Activated CD8-positive, alpha-beta memory T cell treated with anti-CD3 and anti-CD28 coated beads, Interleukin-2, amount 50 U/mL, for 1 hour (primary cell): ENCODE measurements around the gene ADRA1B.

Source experiments
- DNase-seq: peaks from one replicate; pipeline ENCODE4 v3.0.0-alpha.2; 2020; ENCODE audit errors: extremely low read depth

ADRA1B gene

GRCh38 chr5:159928122-159928909, 12.0 kb downstream of the ADRA1B start:
- DNase-seq, result no peak

GRCh38 chr5:159929176-159929575, 12.9 kb downstream of the ADRA1B start:
- no peak for DNase-seq

DNA sequence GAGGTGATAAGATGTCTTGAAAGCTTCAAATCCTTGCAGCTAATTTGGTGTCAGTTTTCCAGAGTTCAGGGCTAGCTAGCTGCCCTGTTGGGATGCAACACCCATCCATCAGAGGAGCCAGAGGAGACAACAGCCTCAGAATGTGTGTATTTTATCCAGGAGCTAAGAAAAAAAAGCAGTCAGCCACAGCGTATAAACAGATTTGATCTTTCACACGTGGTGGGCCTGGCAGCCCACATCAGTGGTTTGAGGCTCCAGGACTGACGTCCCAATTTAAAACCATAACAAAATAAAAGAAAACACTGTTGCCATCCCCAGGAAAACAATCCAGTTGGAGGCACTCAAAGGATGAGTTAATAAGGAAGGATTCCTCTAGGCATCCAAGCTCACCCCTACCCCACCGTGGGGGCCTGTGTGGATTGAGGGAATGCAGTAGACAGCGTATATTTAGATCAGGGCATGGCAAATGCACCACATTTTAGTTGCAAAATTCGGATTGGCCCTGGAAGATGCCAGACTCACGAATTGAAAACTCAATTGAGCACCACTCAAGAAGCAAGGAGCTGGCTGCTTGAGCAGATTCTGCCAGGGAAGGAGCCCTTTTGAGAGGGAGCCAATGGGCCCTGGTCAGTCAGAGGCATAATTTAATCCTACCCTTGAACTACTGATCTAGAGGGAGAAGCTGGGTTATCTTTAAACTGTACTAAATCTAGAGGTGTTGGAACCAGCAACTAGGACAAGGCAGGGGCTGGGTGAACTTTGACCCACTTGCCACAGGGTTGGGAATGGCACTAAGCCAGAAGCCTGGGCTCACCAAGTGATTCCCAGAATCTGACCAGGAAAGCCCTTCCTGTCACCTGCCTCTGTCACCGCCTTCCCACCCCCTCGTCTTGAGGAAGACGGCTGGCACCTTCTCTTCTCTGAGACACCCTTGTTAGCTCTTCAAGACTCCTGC, 17.5 kb downstream of the ADRA1B start:
- DNase-seq, result no peak

DNA sequence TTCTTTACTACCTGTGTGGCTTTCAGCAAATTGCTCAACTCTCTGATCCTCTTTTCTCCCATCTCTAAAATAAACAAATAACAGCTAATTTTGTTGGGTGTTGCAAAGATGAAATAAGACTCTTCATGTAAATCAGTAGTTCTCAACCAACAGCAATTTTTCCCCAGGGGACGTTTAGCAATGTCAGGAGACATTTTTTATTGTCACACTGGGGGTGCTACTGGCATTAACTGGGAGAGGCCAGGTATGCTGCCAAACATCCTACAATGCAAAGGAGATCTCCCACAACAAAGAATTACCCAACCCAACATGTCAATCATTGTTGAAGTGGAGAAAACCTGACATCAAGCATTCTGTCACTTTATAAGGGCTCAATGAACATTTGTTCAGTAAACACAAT, 19.7 kb downstream of the ADRA1B start:
- DNase-seq, result no peak

GRCh38 chr5:159936686-159937329, 20.5 kb downstream of the ADRA1B start:
- DNase-seq, result no peak

DNA sequence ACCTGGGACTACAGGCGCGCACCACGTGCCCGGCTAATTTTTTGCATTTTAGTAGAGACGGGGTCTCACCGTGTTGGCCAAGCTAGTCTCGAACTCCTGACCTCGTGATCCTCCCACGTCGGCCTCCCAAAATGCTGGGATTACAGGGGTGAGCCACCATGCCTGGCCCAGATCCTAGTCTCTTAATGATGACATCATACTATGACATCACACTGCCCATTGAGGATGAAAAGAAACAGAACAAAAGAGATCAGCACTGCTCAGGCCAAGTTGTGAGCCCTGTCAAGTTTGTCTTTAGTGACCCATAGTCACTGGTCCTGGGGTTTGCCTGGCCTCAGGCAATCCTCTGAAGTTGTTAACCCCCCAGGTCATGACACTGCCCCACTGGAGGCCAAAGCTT, 21.3 kb downstream of the ADRA1B start:
- no peak for DNase-seq

DNA sequence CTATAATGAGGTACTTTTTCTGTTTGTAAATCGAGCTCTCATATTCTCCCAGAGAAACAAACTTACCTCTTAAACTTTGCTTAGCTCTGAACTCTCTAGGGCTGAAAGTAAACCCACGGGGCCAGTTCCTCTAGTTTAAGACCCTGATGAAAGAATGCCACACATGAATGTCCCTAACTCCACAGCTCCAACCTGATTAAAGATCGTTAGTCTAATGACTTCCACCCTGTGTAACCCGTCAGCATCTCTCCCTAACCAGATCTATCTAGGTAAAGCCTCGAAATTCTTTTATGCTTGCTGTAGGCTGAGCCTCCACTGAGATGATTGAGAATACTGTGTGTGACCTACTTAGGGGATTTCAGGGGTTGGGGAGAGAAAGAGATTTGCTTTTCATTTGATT, 27.0 kb downstream of the ADRA1B start:
- DNase-seq, result no peak

GRCh38 chr5:159944056-159944600, 27.8 kb downstream of the ADRA1B start:
- DNase-seq, result no peak

DNA sequence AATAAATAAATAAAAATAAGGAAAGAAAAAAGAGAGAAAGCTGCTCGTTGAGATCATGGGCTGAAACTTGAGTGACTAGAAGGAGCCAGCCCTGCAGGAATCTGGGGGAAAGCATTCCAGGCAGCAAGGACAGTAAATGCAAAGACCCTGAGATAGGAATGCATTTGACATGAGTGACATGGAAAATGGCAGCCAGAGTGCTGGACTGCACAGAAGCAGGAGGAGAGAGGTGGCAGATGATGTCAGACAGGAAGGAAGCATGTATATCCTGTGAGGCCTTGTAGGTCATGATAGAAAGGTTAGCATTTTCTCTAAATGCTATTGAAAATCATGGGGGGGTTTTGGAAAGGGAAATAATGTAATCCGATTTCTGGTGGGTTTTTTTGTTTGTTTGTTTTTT, 29.1 kb downstream of the ADRA1B start:
- DNase-seq, result no peak

DNA sequence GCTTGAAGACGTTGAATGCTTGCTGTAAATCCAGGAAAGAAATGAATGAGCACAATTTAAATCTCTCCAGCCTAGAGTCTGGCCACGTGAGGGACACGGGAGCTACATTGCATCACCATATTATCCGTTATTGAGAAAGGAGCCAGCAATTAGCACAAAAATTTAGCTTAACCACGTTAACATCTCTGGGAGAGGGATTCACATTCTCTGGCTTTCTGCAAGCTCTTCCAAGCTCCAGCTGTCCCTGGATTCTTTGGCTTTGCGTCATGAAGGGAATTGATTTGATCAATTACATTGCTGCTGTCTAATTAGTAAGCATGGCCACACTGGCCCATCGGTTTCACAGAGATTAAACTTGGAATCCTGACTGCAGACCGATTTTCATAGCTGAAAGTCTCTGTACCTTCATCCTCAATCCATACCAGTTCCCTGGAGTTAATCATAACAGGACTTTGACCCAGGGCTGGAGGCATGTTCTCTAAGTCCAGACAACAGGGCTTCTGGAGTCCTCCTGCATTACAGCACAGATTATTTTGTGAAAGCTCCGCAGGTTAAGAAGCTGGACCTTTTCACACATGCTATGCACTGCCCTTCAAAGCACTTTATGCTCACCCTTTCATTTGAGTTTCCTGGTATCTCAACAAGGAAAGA, 31.6 kb downstream of the ADRA1B start:
- DNase-seq, result no peak

- DNase-seq, result no peak
Observed at GRCh38 chr5:159951387-159951786, 35.1 kb downstream of the ADRA1B start.

DNA sequence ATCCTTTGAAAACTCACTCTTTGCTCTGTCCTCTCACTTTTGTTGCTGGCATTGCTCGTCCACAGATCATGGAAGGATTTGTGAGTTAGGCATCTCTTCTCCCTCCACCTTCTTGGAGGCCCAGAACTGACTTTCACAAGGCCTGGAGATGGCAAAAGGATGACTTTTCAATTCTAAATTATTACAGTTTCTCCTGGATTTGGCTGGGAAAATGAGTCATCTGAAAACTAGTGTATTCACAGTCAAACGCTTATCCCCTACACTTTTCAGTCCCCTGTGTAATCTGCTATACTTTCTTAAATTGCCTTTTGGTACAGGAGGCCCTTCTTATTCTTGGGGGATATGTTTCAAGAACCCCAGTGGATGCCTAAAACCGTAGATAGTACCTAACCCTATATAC, 35.6 kb downstream of the ADRA1B start:
- no peak for DNase-seq

GRCh38 chr5:159953609-159954008, 37.3 kb downstream of the ADRA1B start:
- no peak for DNase-seq

DNA sequence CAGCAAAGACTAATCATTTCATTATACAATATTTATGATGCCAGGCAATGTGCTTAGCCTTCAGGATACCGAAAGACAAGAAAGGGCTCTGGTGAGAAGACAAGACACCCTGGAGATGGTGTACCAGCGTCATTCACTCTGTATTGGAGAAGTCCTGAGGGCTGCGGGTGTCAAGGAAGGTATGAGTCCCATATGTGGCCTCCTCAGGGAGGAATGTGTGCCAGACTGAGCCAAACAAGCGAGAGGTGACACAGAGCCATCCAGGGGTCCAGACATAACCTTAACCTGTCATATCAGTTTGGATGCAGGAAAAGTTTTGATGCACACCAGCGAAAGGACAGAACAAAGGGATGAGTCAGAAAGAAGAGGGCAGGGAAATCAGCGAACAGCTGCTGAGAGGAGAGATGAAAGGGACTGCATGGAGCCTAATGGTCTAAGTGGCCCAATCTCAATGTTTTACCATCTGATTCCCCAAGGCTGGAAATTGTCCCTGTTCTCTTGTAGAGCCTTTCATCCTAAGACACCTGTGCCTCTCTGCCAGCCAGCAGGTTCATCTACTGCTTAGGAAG, 38.9 kb downstream of the ADRA1B start:
- DNase-seq, result no peak

DNA sequence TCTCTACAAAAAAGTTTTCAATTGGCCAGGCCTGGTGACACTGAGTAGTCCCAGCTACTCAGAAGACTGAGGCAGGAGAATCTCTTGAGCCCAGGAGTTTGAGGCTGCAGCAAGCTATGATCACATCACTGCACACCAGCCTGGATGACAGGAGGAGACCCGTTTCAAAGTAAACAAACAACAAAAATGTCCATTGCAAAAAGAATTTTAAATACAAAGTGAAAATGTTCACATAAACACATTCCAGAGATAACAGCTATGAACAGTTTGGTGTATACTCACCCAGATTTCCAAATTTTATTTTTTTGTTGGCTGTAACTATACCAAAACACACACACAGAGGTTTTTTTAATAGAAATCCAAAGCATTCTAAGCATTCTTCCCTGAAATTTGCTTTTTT, 39.8 kb downstream of the ADRA1B start:
- DNase-seq, result no peak

GRCh38 chr5:159961176-159962160, 45.2 kb downstream of the ADRA1B start:
- DNase-seq, result no peak

DNA sequence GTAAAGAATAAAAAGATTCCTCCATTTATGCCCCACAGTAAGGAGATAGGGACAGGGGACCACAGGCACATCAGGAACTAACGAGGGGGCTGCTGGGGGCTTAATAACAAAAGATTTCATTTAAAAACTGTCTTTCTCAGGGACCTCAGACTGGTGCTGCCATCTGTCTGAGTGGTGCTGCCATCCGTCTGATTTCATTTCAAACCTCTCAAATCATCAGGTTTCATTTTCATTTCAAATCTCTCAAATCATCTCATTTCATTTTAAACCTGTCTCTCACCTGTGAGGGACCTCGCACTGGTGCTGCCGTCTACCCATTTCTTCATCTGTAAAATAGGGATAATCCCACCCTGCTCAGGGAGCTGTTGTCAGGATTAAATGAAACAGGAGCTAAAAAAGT, 45.9 kb downstream of the ADRA1B start:
- DNase-seq, result no peak

GRCh38 chr5:159963935-159964334, 47.7 kb downstream of the ADRA1B start:
- no peak for DNase-seq

DNA sequence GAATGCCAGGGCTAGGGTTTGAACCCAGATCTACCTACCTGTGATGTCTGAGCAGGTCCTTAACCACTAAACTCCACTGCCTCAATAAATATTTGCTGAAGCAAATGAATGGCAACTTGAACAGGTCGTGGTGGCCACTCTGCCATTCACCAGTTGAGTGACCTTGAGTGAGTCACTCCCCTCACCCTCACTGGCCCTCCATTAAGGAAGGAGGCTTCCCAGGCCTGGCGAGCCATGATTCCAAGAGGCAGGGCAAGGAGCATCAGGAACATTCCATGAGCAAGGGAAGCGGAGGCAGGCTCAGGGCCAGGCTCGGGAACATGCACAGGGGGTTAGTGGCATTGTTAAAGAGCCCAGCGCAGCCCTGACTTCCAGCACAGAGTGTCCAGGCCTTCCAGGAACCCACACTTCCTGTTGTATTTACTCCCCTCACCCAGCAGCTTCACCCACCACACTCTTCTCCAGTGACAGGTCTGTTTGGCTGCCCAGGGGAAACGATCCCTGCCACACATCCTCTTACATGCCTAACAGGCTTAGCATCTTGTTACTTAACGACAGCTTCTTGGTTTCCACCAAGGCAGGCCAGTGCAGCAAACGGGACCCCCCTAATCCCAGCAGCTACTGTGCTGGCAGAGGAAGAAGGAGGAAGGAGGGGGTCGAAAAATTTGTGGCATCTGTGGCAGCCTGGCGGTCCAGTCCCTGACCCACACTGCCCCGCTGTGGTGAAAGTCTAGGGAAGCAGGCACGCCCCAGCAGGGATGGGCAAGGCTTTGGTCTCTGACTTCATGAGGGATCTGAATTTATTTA, 49.0 kb downstream of the ADRA1B start:
- no peak for DNase-seq
